H9 (cell line): Measurements from ENCODE around the gene KCNC2. TPM values are rescaled to one million over a fixed set of nuclear protein-coding genes. Genes with fewer than 3 reads are reported as not detected.

Source experiments
- DNase-seq: peaks from one replicate; pipeline ENCODE4 v3.0.0-alpha.2; 2017
- H2AFZ ChIP-seq: one replicate; pipeline ENCODE4 v1.6.1; 2013; ENCODE audit warnings: mild to moderate bottlenecking, low read length, control low read depth, moderate library complexity
- H2AK5ac ChIP-seq: 2 replicates; pipeline ENCODE4 v1.6.1; 2013; ENCODE audit warnings: low read length, control low read depth, mixed read lengths; ENCODE audit not compliant: insufficient read length
- H2BK120ac ChIP-seq: one replicate; pipeline ENCODE4 v1.6.1; 2013; ENCODE audit warnings: low read depth, mild to moderate bottlenecking, low read length, control low read depth, inconsistent platforms; ENCODE audit not compliant: poor library complexity, severe bottlenecking
- H2BK12ac ChIP-seq: 2 replicates; pipeline ENCODE4 v1.6.1; 2013; ENCODE audit warnings: low read length, control low read depth, mixed read lengths, low read depth; ENCODE audit not compliant: insufficient read length
- H2BK15ac ChIP-seq: 2 replicates; pipeline ENCODE4 v1.6.1; 2013; ENCODE audit warnings: low read depth, low read length, control low read depth
- H2BK20ac ChIP-seq: one replicate; pipeline ENCODE4 v1.6.1; 2013; ENCODE audit warnings: low read depth, mild to moderate bottlenecking, low read length, control low read depth, inconsistent platforms; ENCODE audit not compliant: poor library complexity, severe bottlenecking
- H2BK5ac ChIP-seq: 2 replicates; pipeline ENCODE4 v1.6.1; 2013; ENCODE audit warnings: low read length, control low read depth, mixed read lengths; ENCODE audit not compliant: insufficient read length
- H3K14ac ChIP-seq: 2 replicates; pipeline ENCODE4 v1.6.1; 2013; ENCODE audit warnings: low read length, control low read depth; ENCODE audit not compliant: insufficient read depth
- H3K18ac ChIP-seq: 2 replicates; pipeline ENCODE4 v1.6.1; 2013; ENCODE audit warnings: low read depth, mild to moderate bottlenecking, mixed read lengths, low read length, control low read depth; ENCODE audit not compliant: insufficient read length
- H3K23ac ChIP-seq: 2 replicates; pipeline ENCODE4 v1.6.1; 2013; ENCODE audit warnings: low read length, control low read depth, mixed read lengths, low read depth; ENCODE audit not compliant: insufficient read length
- H3K23me2 ChIP-seq: 2 replicates; pipeline ENCODE4 v1.6.1; 2013; ENCODE audit warnings: low read depth, mild to moderate bottlenecking, mixed read lengths, low read length, control low read depth; ENCODE audit not compliant: insufficient read length, poor library complexity, severe bottlenecking
- H3K27ac ChIP-seq: 2 replicates; pipeline ENCODE4 v1.5.1; 2013; ENCODE audit warnings: low read length, control low read depth, mixed read lengths, low read depth; ENCODE audit not compliant: insufficient read length
- H3K27me3 ChIP-seq: 2 replicates; pipeline ENCODE4 v1.6.1; 2013; ENCODE audit warnings: low read length, control low read depth, inconsistent platforms; ENCODE audit not compliant: insufficient read depth
- H3K4ac ChIP-seq: 2 replicates; pipeline ENCODE4 v1.6.1; 2013; ENCODE audit warnings: low read depth, mild to moderate bottlenecking, control low read depth, inconsistent platforms, low read length, moderate library complexity
- H3K4me1 ChIP-seq: 2 replicates; pipeline ENCODE4 v1.6.1; 2013; ENCODE audit warnings: low read length, control low read depth, inconsistent platforms; ENCODE audit not compliant: insufficient read depth
- H3K4me2 ChIP-seq: 2 replicates; pipeline ENCODE4 v1.6.1; 2013; ENCODE audit warnings: low read length, control low read depth, mixed read lengths; ENCODE audit not compliant: insufficient read length, insufficient read depth
- H3K56ac ChIP-seq: 2 replicates; pipeline ENCODE4 v1.6.1; 2013; ENCODE audit warnings: low read depth, mild to moderate bottlenecking, mixed read lengths, low read length, control low read depth; ENCODE audit not compliant: insufficient read length
- H3K79me1 ChIP-seq: 2 replicates; pipeline ENCODE4 v1.6.1; 2013; ENCODE audit warnings: low read depth, mild to moderate bottlenecking, moderate library complexity, low read length, control low read depth, inconsistent platforms; ENCODE audit not compliant: insufficient read depth, poor library complexity, severe bottlenecking
- H3K79me2 ChIP-seq: 2 replicates; pipeline ENCODE4 v1.6.1; 2013; ENCODE audit warnings: low read length, control low read depth, inconsistent platforms; ENCODE audit not compliant: insufficient read depth
- H3K9ac ChIP-seq: 2 replicates; pipeline ENCODE4 v1.6.1; 2013; ENCODE audit warnings: low read length, control low read depth, mixed read lengths; ENCODE audit not compliant: insufficient read length; ENCODE audit errors: extremely low read depth
- H3K9me3 ChIP-seq: one replicate; pipeline ENCODE4 v1.6.1; 2013; ENCODE audit warnings: low read depth, low read length, inconsistent platforms; ENCODE audit not compliant: control insufficient read depth
- H3T11ph ChIP-seq: one replicate; pipeline ENCODE4 v1.6.1; 2013; ENCODE audit warnings: mild to moderate bottlenecking, low read length, control low read depth, inconsistent platforms
- H4K20me1 ChIP-seq: one replicate; pipeline ENCODE4 v1.6.1; 2013; ENCODE audit not compliant: control insufficient read depth, insufficient read length, insufficient read depth
- H4K5ac ChIP-seq: 2 replicates; pipeline ENCODE4 v1.6.1; 2013; ENCODE audit warnings: low read depth, mild to moderate bottlenecking, mixed read lengths, low read length, control low read depth; ENCODE audit not compliant: insufficient read length
- H4K8ac ChIP-seq: replicated peaks from 2 replicates; pipeline ENCODE4 v1.6.1; 2013; ENCODE audit warnings: low read length, control low read depth, mixed read lengths, low read depth; ENCODE audit not compliant: insufficient read length
- H4K91ac ChIP-seq: 2 replicates; pipeline ENCODE4 v1.6.1; 2013; ENCODE audit warnings: low read depth, mild to moderate bottlenecking, moderate library complexity, mixed read lengths, low read length, control low read depth; ENCODE audit not compliant: insufficient read length
- H3K27ac Mint-ChIP-seq, 3 experiments: 2 replicates in 2 of 3; 3 replicates in 1 of 3; pipeline ENCODE4 v1.8.0; 2020 to 2021; ENCODE audit warnings: mixed read lengths in 3 of 3, mild to moderate bottlenecking in 1 of 3, moderate library complexity in 1 of 3
- H3K27me3 Mint-ChIP-seq: 2 replicates; pipeline ENCODE4 v1.8.0; 2021; ENCODE audit warnings: low read depth, mild to moderate bottlenecking, moderate library complexity, mixed read lengths
- H3K36me3 Mint-ChIP-seq, 3 experiments: 2 replicates in 2 of 3; 3 replicates in 1 of 3; pipeline ENCODE4 v1.8.0; 2020 to 2021; ENCODE audit warnings: low read depth in 3 of 3, mixed read lengths in 3 of 3; ENCODE audit not compliant: insufficient read depth in 1 of 3
- H3K4me1 Mint-ChIP-seq, 2 experiments: 2 replicates each; pipeline ENCODE4 v1.8.0; 2020; ENCODE audit warnings: mixed read lengths in 2 of 2
- H3K4me3 Mint-ChIP-seq, 2 experiments: 2 replicates in 1 of 2; 3 replicates in 1 of 2; pipeline ENCODE4 v1.8.0; 2020 to 2021; ENCODE audit warnings: mild to moderate bottlenecking in 2 of 2, mixed read lengths in 2 of 2, moderate library complexity in 1 of 2
- H3K9me3 Mint-ChIP-seq, 2 experiments: 2 replicates in 1 of 2; 3 replicates in 1 of 2; pipeline ENCODE4 v1.8.0; 2020; ENCODE audit warnings: mild to moderate bottlenecking in 2 of 2, mixed read lengths in 2 of 2, moderate library complexity in 1 of 2
- WGBS: extraction: QIAGEN DNeasy Blood & Tissue Kit; methylation state at CpG from one replicate; pipeline ENCODE4 v1.1.7; 2013; ENCODE audit warnings: missing lambda C conversion rate, low lambda C conversion rate, mixed read lengths; ENCODE audit not compliant: insufficient read length; ENCODE audit errors: extremely low coverage; 5-methylcytosine and 5-hydroxymethylcytosine counted together
- total RNA-seq: library from RNA; stranded (reverse); gene quantifications from 2 replicates; pipeline ENCODE4 v1.2.1, GENCODE V29; 2021
- TF ChIP-seq, protein P1 (sequence below): fragments of 200-600 bp; sonication (generic); conservative IDR thresholded peaks from 3 replicates; pipeline ENCODE4 v1.8.0; 2021; ENCODE audit warnings: antibody characterized with exemption, mild to moderate bottlenecking

The KCNC2 gene
- total RNA-seq, 1 experiment from 2014 or later = not detected

DNA sequence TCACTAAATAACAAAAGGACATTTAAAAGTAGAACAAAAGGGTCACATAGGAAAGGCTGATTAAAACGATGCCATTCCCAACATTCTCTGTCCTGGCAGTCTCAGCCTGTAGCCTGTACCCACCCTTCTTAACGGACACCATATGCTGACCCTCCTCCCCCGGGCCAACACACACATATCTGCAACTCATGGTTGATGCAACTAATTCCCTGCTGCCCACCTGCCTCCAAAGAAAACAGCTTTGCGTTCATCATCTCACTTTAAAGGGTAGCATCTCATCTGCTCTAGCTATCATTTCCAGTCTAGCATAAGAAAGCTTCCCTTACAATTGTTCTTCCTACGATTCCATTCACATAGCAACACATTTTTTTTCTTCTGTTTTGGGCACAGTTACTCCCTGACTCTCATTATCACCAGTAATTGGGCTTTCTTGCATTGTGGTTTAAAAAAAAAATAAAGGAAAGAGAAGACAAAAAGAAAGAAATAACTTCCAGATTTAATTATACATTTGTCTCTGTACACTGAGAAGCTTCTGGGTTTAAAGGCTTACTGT is 92.9 kb downstream of the KCNC2 start:
- no peak overlapping the region for H3K56ac ChIP-seq
- H3K27ac ChIP-seq = no peak overlapping the region
- no peak overlapping the region for H2BK15ac ChIP-seq
- TF ChIP-seq, protein P1, sequence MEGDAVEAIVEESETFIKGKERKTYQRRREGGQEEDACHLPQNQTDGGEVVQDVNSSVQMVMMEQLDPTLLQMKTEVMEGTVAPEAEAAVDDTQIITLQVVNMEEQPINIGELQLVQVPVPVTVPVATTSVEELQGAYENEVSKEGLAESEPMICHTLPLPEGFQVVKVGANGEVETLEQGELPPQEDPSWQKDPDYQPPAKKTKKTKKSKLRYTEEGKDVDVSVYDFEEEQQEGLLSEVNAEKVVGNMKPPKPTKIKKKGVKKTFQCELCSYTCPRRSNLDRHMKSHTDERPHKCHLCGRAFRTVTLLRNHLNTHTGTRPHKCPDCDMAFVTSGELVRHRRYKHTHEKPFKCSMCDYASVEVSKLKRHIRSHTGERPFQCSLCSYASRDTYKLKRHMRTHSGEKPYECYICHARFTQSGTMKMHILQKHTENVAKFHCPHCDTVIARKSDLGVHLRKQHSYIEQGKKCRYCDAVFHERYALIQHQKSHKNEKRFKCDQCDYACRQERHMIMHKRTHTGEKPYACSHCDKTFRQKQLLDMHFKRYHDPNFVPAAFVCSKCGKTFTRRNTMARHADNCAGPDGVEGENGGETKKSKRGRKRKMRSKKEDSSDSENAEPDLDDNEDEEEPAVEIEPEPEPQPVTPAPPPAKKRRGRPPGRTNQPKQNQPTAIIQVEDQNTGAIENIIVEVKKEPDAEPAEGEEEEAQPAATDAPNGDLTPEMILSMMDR = no peak
- no peaks in the 10 kb centered on the region for H3K27me3 ChIP-seq
- H3K4me1 Mint-ChIP-seq = no peaks in the 10 kb centered on the region
- no peak overlapping the region for H3K4me3 Mint-ChIP-seq
- H4K8ac ChIP-seq = no peak overlapping the region
- no peak overlapping the region for H3K27ac Mint-ChIP-seq
- no peak overlapping the region for H2AFZ ChIP-seq
- H2BK120ac ChIP-seq = no peak overlapping the region
- H3K4me1 ChIP-seq = no peaks in the 10 kb centered on the region
- H3K4ac ChIP-seq = no peak overlapping the region
- no peak overlapping the region for H4K5ac ChIP-seq
- no peaks in the 10 kb centered on the region for H3K79me2 ChIP-seq
- no peaks in the 10 kb centered on the region for H4K20me1 ChIP-seq
- H2BK20ac ChIP-seq = no peak overlapping the region
- H3K4me2 ChIP-seq = no peak overlapping the region
- no peak overlapping the region for H2AK5ac ChIP-seq
- no peaks in the 10 kb centered on the region for H3K27me3 Mint-ChIP-seq
- no peaks in the 10 kb centered on the region for H3K9me3 Mint-ChIP-seq
- H3T11ph ChIP-seq = no peak overlapping the region
- no CpG with 5 or more reads among the region's 5 CpGs for WGBS
- no peaks in the 10 kb centered on the region for H3K36me3 Mint-ChIP-seq
- H4K91ac ChIP-seq = no peak overlapping the region
- no peak overlapping the region for H3K14ac ChIP-seq
- no peak overlapping the region for H2BK12ac ChIP-seq
- no peak overlapping the region for H3K23ac ChIP-seq
- no peaks in the 10 kb centered on the region for H3K79me1 ChIP-seq
- no peaks in the 10 kb centered on the region for H3K9me3 ChIP-seq
- no peak overlapping the region for H2BK5ac ChIP-seq
- no peak overlapping the region for H3K18ac ChIP-seq
- no peak overlapping the region for H3K9ac ChIP-seq
- no peak for DNase-seq
- no peaks in the 10 kb centered on the region for H3K23me2 ChIP-seq
